Astrocyte (in vitro differentiated cells and primary cell): ENCODE measurements around the gene CORO2A. TPM values are rescaled to one million over a fixed set of nuclear protein-coding genes. Genes with fewer than 3 reads are reported as not detected.

Experiments
- DNase-seq: peaks from one replicate; pipeline ENCODE4 v3.0.0-alpha.2; 2010; ENCODE audit warnings: low read depth
- FAIRE-seq: peaks from 2 replicates; lab custom pipeline; 2011; peaks lifted over from hg19 to GRCh38; lab: Jason Lieb, UNC
- H2AFZ ChIP-seq: 2 replicates; pipeline ENCODE4 v1.6.0; 2012; ENCODE audit warnings: low read depth, low read length, inconsistent platforms
- H3K27ac ChIP-seq: 2 replicates; pipeline ENCODE4 v1.5.1; 2011; ENCODE audit warnings: low read depth, low read length, inconsistent platforms
- H3K27me3 ChIP-seq: 2 replicates; pipeline ENCODE4 v1.6.0; 2011; ENCODE audit warnings: low read length, inconsistent platforms; ENCODE audit not compliant: insufficient read depth
- H3K36me3 ChIP-seq: 2 replicates; pipeline ENCODE4 v1.5.1; 2011; ENCODE audit warnings: low read length, inconsistent platforms; ENCODE audit not compliant: insufficient read depth
- H3K4me1 ChIP-seq: 2 replicates; pipeline ENCODE4 v1.5.1; 2011; ENCODE audit warnings: low read length, inconsistent platforms; ENCODE audit not compliant: insufficient read depth
- H3K4me2 ChIP-seq: 2 replicates; pipeline ENCODE4 v1.6.0; 2012; ENCODE audit warnings: low read length, inconsistent platforms
- H3K4me3 ChIP-seq: 2 replicates; pipeline ENCODE4 v1.5.1; 2011; ENCODE audit warnings: low read depth, mild to moderate bottlenecking, low read length, inconsistent platforms; ENCODE audit not compliant: insufficient read depth
- H3K79me2 ChIP-seq: 2 replicates; pipeline ENCODE4 v1.6.0; 2012; ENCODE audit warnings: mild to moderate bottlenecking, low read length, inconsistent platforms; ENCODE audit not compliant: insufficient read depth
- H3K9ac ChIP-seq: 2 replicates; pipeline ENCODE4 v1.6.0; 2012; ENCODE audit warnings: mild to moderate bottlenecking, low read length, inconsistent platforms
- H3K9me3 ChIP-seq: 2 replicates; pipeline ENCODE4 v1.5.1; 2012; ENCODE audit warnings: low read depth, mild to moderate bottlenecking, low read length, inconsistent platforms; ENCODE audit not compliant: insufficient read depth
- H4K20me1 ChIP-seq: 2 replicates; pipeline ENCODE4 v1.6.0; 2012; ENCODE audit warnings: low read length, inconsistent platforms; ENCODE audit not compliant: insufficient read depth
- H3K27ac Mint-ChIP-seq: one replicate; pipeline ENCODE4 v1.8.0; 2021; ENCODE audit warnings: mild to moderate bottlenecking, mixed read lengths; ENCODE audit not compliant: unreplicated experiment
- H3K27me3 Mint-ChIP-seq: one replicate; pipeline ENCODE4 v1.8.0; 2021; ENCODE audit warnings: low read depth, mixed read lengths; ENCODE audit not compliant: unreplicated experiment
- H3K36me3 Mint-ChIP-seq: one replicate; pipeline ENCODE4 v1.8.0; 2021; ENCODE audit warnings: low read depth, mixed read lengths; ENCODE audit not compliant: unreplicated experiment
- H3K4me1 Mint-ChIP-seq: one replicate; pipeline ENCODE4 v1.8.0; 2021; ENCODE audit warnings: low read depth, mixed read lengths; ENCODE audit not compliant: unreplicated experiment
- H3K4me3 Mint-ChIP-seq: one replicate; pipeline ENCODE4 v1.8.0; 2021; ENCODE audit warnings: mild to moderate bottlenecking, moderate library complexity, mixed read lengths; ENCODE audit not compliant: unreplicated experiment
- H3K9me3 Mint-ChIP-seq: one replicate; pipeline ENCODE4 v1.8.0; 2021; ENCODE audit warnings: mild to moderate bottlenecking, mixed read lengths; ENCODE audit not compliant: unreplicated experiment
- CTCF ChIP-seq: IDR thresholded peaks from 2 replicates; pipeline ENCODE4 v1.5.1; 2011; ENCODE audit warnings: low read depth, mild to moderate bottlenecking, inconsistent platforms, low read length, moderate library complexity; ENCODE audit not compliant: insufficient read depth
- EZH2 ChIP-seq: IDR thresholded peaks from 2 replicates; pipeline ENCODE4 v1.6.1; 2012; ENCODE audit warnings: mild to moderate bottlenecking, low read length, inconsistent platforms; ENCODE audit not compliant: insufficient read depth
- total RNA-seq: library from RNA; stranded (reverse); gene quantifications from 2 replicates; pipeline ENCODE4 v1.2.1, GENCODE V29; 2021

Gene CORO2A
- total RNA-seq, 1 donor from 2014 or later: 11.1 TPM

DNA sequence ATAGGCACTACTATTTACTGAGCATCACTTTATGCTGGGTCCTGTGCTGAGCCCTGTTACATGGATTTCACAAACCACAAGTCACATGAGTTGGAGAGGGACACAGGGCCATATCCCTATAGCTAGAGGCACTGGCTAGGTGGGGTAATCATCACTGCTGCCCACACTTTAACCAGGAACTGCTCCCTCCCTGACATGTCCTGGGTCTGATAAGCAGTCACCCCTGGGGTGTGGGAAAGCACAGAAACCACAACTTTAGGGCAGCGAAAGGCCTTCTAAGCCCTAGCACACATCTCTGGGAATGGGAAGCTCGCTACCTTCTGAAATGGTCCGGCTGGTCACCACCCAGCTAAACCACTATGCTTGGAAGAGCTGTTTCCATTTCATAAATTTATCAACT, 48.0 kb upstream of the CORO2A start:
- Mint-ChIP-seq H3K9me3 (no peaks in the 10 kb centered on the region), H3K4me1 (no peaks in the 10 kb centered on the region), H3K4me3 (no peak overlapping the region), H3K36me3 (peaks cover 11% of the 10 kb centered on the region), H3K27ac (no peak overlapping the region), H3K27me3 (no peaks in the 10 kb centered on the region)
- Histone ChIP-seq H3K79me2 (no peaks in the 10 kb centered on the region), H4K20me1 (no peaks in the 10 kb centered on the region), H3K27ac (no peak overlapping the region), H3K9me3 (no peaks in the 10 kb centered on the region), H3K4me2 (no peak overlapping the region), H3K9ac (no peak overlapping the region), H3K27me3 (no peaks in the 10 kb centered on the region), H3K36me3 (peaks cover 6% of the 10 kb centered on the region), H3K4me1 (peaks cover 4% of the 10 kb centered on the region), H3K4me3 (no peak overlapping the region), H2AFZ (no peak overlapping the region)
- no peak for FAIRE-seq
- TF ChIP-seq EZH2 (no peak), CTCF (no peak)
- no peak for DNase-seq

GRCh38 chr9:98236901-98237487, 44.6 kb upstream of the CORO2A start:
- no peak overlapping the region for H3K4me3 ChIP-seq
- H3K4me1 ChIP-seq: peaks cover 13% of the 10 kb centered on the region
- no peak for FAIRE-seq
- DNase-seq: no peak
- no peak overlapping the region for H3K27ac Mint-ChIP-seq
- TF ChIP-seq CTCF (no peak), EZH2 (no peak)
- H3K9me3 ChIP-seq: no peaks in the 10 kb centered on the region
- peaks cover 6% of the 10 kb centered on the region for H3K36me3 ChIP-seq
- no peaks in the 10 kb centered on the region for H4K20me1 ChIP-seq
- no peaks in the 10 kb centered on the region for H3K27me3 Mint-ChIP-seq
- H3K4me2 ChIP-seq: no peak overlapping the region
- peaks cover 15% of the 10 kb centered on the region for H3K36me3 Mint-ChIP-seq
- no peak overlapping the region for H2AFZ ChIP-seq
- H3K4me1 Mint-ChIP-seq: no peaks in the 10 kb centered on the region
- H3K9ac ChIP-seq: no peak overlapping the region
- no peak overlapping the region for H3K27ac ChIP-seq
- H3K27me3 ChIP-seq: no peaks in the 10 kb centered on the region
- no peaks in the 10 kb centered on the region for H3K79me2 ChIP-seq
- no peaks in the 10 kb centered on the region for H3K9me3 Mint-ChIP-seq
- H3K4me3 Mint-ChIP-seq: no peak overlapping the region

DNA sequence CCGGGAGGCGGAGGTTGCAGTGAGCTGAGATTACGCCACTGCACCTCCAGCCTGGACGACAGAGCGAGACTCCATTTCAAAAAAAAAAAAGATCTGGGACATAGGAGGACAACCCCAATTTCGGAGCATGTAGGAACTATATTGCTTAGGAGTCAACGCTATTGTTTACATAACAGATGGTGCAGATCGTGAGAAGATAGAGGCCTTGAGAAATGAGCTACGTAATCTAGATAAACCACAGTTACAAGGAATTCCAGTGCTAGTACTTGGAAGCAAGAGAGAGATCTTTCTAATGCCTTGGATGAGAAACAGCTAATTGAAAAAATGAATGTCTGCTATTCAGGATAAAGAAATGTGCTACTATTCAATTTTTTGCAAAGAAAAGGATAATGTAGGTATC, 42.7 kb upstream of the CORO2A start:
- no peak overlapping the region for H3K4me2 ChIP-seq
- H3K4me3 ChIP-seq: no peak overlapping the region
- peaks cover 14% of the 10 kb centered on the region for H3K4me1 ChIP-seq
- no peak for DNase-seq
- Mint-ChIP-seq H3K27ac (no peak overlapping the region), H3K9me3 (no peaks in the 10 kb centered on the region), H3K27me3 (no peaks in the 10 kb centered on the region), H3K4me1 (peaks cover 2% of the 10 kb centered on the region), H3K4me3 (no peak overlapping the region), H3K36me3 (peaks cover 8% of the 10 kb centered on the region)
- H3K27me3 ChIP-seq: no peaks in the 10 kb centered on the region
- H3K9ac ChIP-seq: no peak overlapping the region
- no peak for FAIRE-seq
- no peaks in the 10 kb centered on the region for H3K79me2 ChIP-seq
- H3K36me3 ChIP-seq: peaks cover 5% of the 10 kb centered on the region
- no peak overlapping the region for H2AFZ ChIP-seq
- H4K20me1 ChIP-seq: no peaks in the 10 kb centered on the region
- no peaks in the 10 kb centered on the region for H3K9me3 ChIP-seq
- H3K27ac ChIP-seq: no peak overlapping the region
- TF ChIP-seq EZH2: no peak
- TF ChIP-seq CTCF: no peak
